B cell (primary cell): Measurements from ENCODE around the gene PALM. TPM values are rescaled to one million over a fixed set of nuclear protein-coding genes. Genes with fewer than 3 reads are reported as not detected.

Experiments used
- ATAC-seq: fragments of 200-7000 bp; cut with Tn5 transposase; one replicate; pipeline ENCODE4 v1.10.0; 2021; ENCODE audit warnings: low read depth, mild to moderate bottlenecking, moderate number of reproducible peaks, moderate library complexity
- CTCF ChIA-PET: fragments of 350-600 bp; sonication (Branson Sonifier 250); formaldehyde crosslinking; loops from one replicate; lab custom pipeline; 2021; ENCODE audit warnings: antibody characterized with exemption, inconsistent platforms; lab: Charles Lee
- POLR2A ChIA-PET: fragments of 350-600 bp; sonication (Branson Sonifier 250); formaldehyde crosslinking; loops from one replicate; lab custom pipeline; 2021; ENCODE audit warnings: antibody characterized with exemption; lab: Charles Lee
- DNase-seq: peaks from one replicate; pipeline ENCODE4 v3.0.0; 2013
- H2AFZ ChIP-seq: 2 replicates; pipeline ENCODE4 v1.6.1; 2012; ENCODE audit warnings: mild to moderate bottlenecking, low read depth, low read length; ENCODE audit not compliant: insufficient read depth, poor library complexity, severe bottlenecking
- H3K27ac ChIP-seq, 2 donors: 1 replicate in 1 of 2; 2 replicates in 1 of 2; pipeline ENCODE4 v1.5.1; 2012 to 2013; ENCODE audit warnings: low read length in 2 of 2, mild to moderate bottlenecking in 2 of 2, moderate library complexity in 1 of 2
- H3K27me3 ChIP-seq, 4 experiments: fragments of 200-600 bp in 1 of 4; sonication (generic) in 1 of 4; replicated peaks in 1 of 4; 1 replicate in 2 of 4; 2 replicates in 2 of 4; pipeline versions ENCODE4 v1.6.1 to v1.7.0; 2013 to 2016; ENCODE audit warnings: low read length in 3 of 4, mild to moderate bottlenecking in 2 of 4, mixed read lengths in 1 of 4, moderate library complexity in 1 of 4; ENCODE audit not compliant: insufficient read depth in 4 of 4, control insufficient read depth in 3 of 4; ENCODE audit errors: control extremely low read depth in 1 of 4
- H3K36me3 ChIP-seq, 2 experiments: replicated peaks in 1 of 2; 1 replicate in 1 of 2; 2 replicates in 1 of 2; pipeline versions ENCODE4 v1.6.1 to v1.7.1; 2013; ENCODE audit warnings: low read length in 1 of 2; ENCODE audit not compliant: insufficient read depth in 2 of 2, control insufficient read depth in 1 of 2; ENCODE audit errors: control extremely low read depth in 1 of 2, extremely low read depth in 1 of 2
- H3K4me1 ChIP-seq, 2 donors: fragments of 200-600 bp in 1 of 2; sonication (generic) in 1 of 2; 1 replicate in 1 of 2; 2 replicates in 1 of 2; pipeline versions ENCODE4 v1.5.1 to v1.6.1; 2013 to 2017; ENCODE audit warnings: low read length in 2 of 2; ENCODE audit not compliant: control insufficient read depth in 2 of 2, insufficient read depth in 2 of 2
- H3K4me2 ChIP-seq: replicated peaks from 2 replicates; pipeline ENCODE3; 2012; ENCODE audit warnings: mild to moderate bottlenecking, low read depth, low read length; ENCODE audit not compliant: poor library complexity, severe bottlenecking
- H3K4me3 ChIP-seq, 5 experiments: fragments of 200-600 bp in 1 of 5; sonication (generic) in 1 of 5; 1 replicate in 3 of 5; 2 replicates in 2 of 5; pipeline versions ENCODE4 v1.5.1 to v1.7.0; 2011 to 2016; ENCODE audit warnings: low read length in 4 of 5, mild to moderate bottlenecking in 4 of 5, low read depth in 2 of 5, control low read depth in 1 of 5, moderate library complexity in 1 of 5; ENCODE audit not compliant: insufficient read depth in 1 of 5; ENCODE audit errors: control extremely low read depth in 1 of 5, extremely low read depth in 1 of 5
- H3K79me2 ChIP-seq: fragments of 200-600 bp; sonication (generic); one replicate; pipeline ENCODE4 v1.6.0; 2016; ENCODE audit warnings: low read length; ENCODE audit not compliant: control insufficient read depth, insufficient read depth
- H3K9ac ChIP-seq: fragments of 200-600 bp; sonication (generic); 2 replicates; pipeline ENCODE4 v1.6.1; 2017; ENCODE audit warnings: mild to moderate bottlenecking, low read length, moderate library complexity
- H3K9me3 ChIP-seq, 3 donors: one replicate each; pipeline versions ENCODE4 v1.6.1 to v1.7.1; 2013; ENCODE audit warnings: low read length in 2 of 3; ENCODE audit not compliant: control insufficient read depth in 2 of 3, insufficient read depth in 1 of 3; ENCODE audit errors: control extremely low read depth in 1 of 3
- H4K20me1 ChIP-seq: 2 replicates; pipeline ENCODE4 v1.6.0; 2012; ENCODE audit warnings: mild to moderate bottlenecking, low read length; ENCODE audit not compliant: insufficient read depth, control insufficient read depth, poor library complexity, severe bottlenecking
- H3K27ac Mint-ChIP-seq: one replicate; pipeline ENCODE4 v1.8.0; 2021; ENCODE audit warnings: mixed read lengths
- H3K27me3 Mint-ChIP-seq: one replicate; pipeline ENCODE4 v1.8.0; 2021; ENCODE audit warnings: mixed read lengths
- H3K4me1 Mint-ChIP-seq: one replicate; pipeline ENCODE4 v1.8.0; 2021; ENCODE audit warnings: mixed read lengths
- H3K4me3 Mint-ChIP-seq: one replicate; pipeline ENCODE4 v1.8.0; 2021; ENCODE audit warnings: mixed read lengths
- H3K9me3 Mint-ChIP-seq: one replicate; pipeline ENCODE4 v1.8.0; 2022; ENCODE audit warnings: mixed read lengths; ENCODE audit not compliant: insufficient read depth
- EZH2 ChIP-seq: IDR thresholded peaks from 2 replicates; pipeline ENCODE4 v1.6.1; 2012; ENCODE audit warnings: borderline replicate concordance, low read depth, mild to moderate bottlenecking, moderate library complexity, low read length; ENCODE audit not compliant: insufficient read depth, poor library complexity, severe bottlenecking
- WGBS: methylation state at CpG from one replicate; pipeline ENCODE4 v1.1.5; 2013; ENCODE audit warnings: missing lambda C conversion rate; ENCODE audit not compliant: insufficient coverage; 5-methylcytosine and 5-hydroxymethylcytosine counted together
- intact Hi-C: fragments of 100-400 bp; cut with micrococcal nuclease; formaldehyde crosslinking; loops from one replicate; pipeline ENCODE4 v1.10.0; 2022
- polyA plus RNA-seq: library from polyadenylated mRNA; depleted of rRNA; stranded (reverse); fragments of >200 nt; gene quantifications from 2 replicates; pipeline ENCODE4 v1.2.3, GENCODE V29; 2012
- total RNA-seq, 2 donors: library from RNA; stranded (reverse); fragments of 120-200 nt in 1 of 2; gene quantifications; 1 replicate in 1 of 2; 2 replicates in 1 of 2; pipeline versions ENCODE4 v1.2.3 to v1.2.4, GENCODE V29; 2013 to 2022
- TF ChIP-seq, protein P1 (sequence below): fragments of 200-600 bp; IDR thresholded peaks from one replicate; pipeline ENCODE4 v1.8.0; 2022; ENCODE audit warnings: antibody characterized with exemption, mild to moderate bottlenecking

PALM gene
- total and polyA plus RNA-seq, 2 donors (not counting 1 experiment from before 2014, with no cell fraction given): 0.15 TPM; not detected in 1

DNA sequence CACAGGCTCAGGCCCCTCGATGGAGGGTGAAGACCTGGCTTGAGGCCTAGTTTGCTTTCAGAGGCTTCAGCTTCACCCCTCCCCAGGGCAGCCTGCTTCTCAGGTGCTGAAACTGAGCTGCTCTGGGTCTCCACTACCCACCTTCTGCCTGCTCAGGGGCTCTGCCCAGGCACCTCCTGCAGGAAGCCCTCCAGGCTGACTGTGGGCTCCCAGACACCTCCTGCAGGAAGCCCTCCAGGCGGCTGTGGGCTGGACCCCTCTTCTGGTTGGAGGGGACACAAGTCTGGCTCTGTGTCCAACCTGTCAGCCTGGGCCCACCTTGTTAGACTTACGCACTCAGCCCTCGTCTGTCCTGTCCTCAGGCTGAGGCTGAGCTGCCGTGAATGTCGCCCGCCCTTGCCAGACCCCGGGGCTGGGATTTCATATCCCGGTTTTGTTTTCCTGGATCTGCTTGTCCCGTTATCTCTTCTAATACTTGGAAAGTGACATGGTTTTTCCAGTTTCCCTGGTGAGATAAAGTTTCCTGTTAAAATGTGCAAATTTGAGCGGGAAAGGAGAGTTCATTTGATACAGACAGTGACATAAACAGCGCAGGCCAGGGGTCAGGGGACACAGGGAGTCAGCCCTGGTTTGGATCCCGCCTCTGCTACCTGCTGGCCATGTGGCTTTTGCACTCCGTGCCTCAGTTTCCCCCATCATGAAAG lies 21.4 kb downstream of the PALM start:
- Histone ChIP-seq H3K79me2 (no peaks in the 10 kb centered on the region), H3K4me3 (no peak overlapping the region), H3K27me3 (no peaks in the 10 kb centered on the region), H2AFZ (no peak overlapping the region), H3K27ac (no peak overlapping the region), H3K9me3 (no peaks in the 10 kb centered on the region), H3K4me1 (no peaks in the 10 kb centered on the region), H3K36me3 (no peaks in the 10 kb centered on the region), H4K20me1 (no peaks in the 10 kb centered on the region), H3K9ac (no peak overlapping the region), H3K4me2 (no peak overlapping the region)
- Mint-ChIP-seq H3K4me1 (peaks cover 4% of the 10 kb centered on the region), H3K27ac (no peak overlapping the region), H3K27me3 (peaks cover 3% of the 10 kb centered on the region), H3K9me3 (no peaks in the 10 kb centered on the region), H3K4me3 (no peak overlapping the region)
- ATAC-seq (no peak), DNase-seq (no peak)
- CTCF ChIA-PET: interaction anchor here (0.6 to 1.7 kb wide), 2 partner anchors 9 to 58 kb away, joined by 3 to 5 read pairs; no protein-coding TSS in a partner anchor
- TF ChIP-seq, protein P1, sequence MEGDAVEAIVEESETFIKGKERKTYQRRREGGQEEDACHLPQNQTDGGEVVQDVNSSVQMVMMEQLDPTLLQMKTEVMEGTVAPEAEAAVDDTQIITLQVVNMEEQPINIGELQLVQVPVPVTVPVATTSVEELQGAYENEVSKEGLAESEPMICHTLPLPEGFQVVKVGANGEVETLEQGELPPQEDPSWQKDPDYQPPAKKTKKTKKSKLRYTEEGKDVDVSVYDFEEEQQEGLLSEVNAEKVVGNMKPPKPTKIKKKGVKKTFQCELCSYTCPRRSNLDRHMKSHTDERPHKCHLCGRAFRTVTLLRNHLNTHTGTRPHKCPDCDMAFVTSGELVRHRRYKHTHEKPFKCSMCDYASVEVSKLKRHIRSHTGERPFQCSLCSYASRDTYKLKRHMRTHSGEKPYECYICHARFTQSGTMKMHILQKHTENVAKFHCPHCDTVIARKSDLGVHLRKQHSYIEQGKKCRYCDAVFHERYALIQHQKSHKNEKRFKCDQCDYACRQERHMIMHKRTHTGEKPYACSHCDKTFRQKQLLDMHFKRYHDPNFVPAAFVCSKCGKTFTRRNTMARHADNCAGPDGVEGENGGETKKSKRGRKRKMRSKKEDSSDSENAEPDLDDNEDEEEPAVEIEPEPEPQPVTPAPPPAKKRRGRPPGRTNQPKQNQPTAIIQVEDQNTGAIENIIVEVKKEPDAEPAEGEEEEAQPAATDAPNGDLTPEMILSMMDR: no peak
- TF ChIP-seq EZH2: no peak
- POLR2A ChIA-PET: no interaction called here
- WGBS: 92% methylated on average over 14 of the region's 14 CpGs
- intact Hi-C loops: no loop called here

DNA sequence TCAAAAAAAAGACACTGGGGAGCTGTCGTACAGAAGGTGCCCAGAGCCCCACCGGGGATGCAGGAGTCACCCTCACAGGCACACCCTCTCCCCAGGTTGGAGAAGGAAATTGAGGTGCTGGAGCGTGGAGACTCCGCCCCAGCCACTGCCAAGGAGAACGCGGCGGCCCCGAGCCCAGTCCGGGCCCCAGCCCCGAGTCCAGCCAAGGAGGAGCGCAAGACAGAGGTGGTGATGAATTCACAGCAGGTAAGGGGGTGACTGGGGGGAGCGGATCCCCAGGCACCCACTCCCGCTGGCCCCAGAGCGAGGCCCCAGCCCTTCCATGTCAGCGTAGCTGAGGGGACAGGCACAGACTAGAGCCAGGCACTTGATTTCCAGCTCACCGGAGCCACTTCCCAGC lies 22.3 kb downstream of the PALM start:
- WGBS: 94% methylated on average over 12 of the region's 16 CpGs
- Mint-ChIP-seq H3K9me3 (no peaks in the 10 kb centered on the region), H3K27me3 (no peaks in the 10 kb centered on the region), H3K27ac (no peak overlapping the region), H3K4me3 (no peak overlapping the region), H3K4me1 (peaks cover 4% of the 10 kb centered on the region)
- Histone ChIP-seq H3K4me3 (no peak overlapping the region), H3K4me2 (no peak overlapping the region), H3K9ac (no peak overlapping the region), H2AFZ (no peak overlapping the region), H4K20me1 (no peaks in the 10 kb centered on the region), H3K79me2 (no peaks in the 10 kb centered on the region), H3K36me3 (no peaks in the 10 kb centered on the region), H3K4me1 (no peaks in the 10 kb centered on the region), H3K9me3 (no peaks in the 10 kb centered on the region), H3K27me3 (no peaks in the 10 kb centered on the region), H3K27ac (no peak overlapping the region)
- TF ChIP-seq EZH2: no peak
- TF ChIP-seq, protein P1: no peak
- CTCF ChIA-PET: interaction anchor here (0.6 to 1.7 kb wide), 2 partner anchors 8 to 59 kb away, joined by 3 to 5 read pairs; no protein-coding TSS in a partner anchor
- ATAC-seq: no peak
- POLR2A ChIA-PET: no interaction called here
- intact Hi-C loops: no loop called here
- DNase-seq: no peak
